Uterus (tissue), 4 donors: ENCODE data around the gene XXYLT1. TPM values are rescaled to one million over a fixed set of nuclear protein-coding genes. Genes with fewer than 3 reads are reported as not detected.

ENCODE experiments used
- DNase-seq, 2 donors: peaks; one replicate each; pipeline ENCODE4 v3.0.0-alpha.2; 2019 to 2020
- H3K27ac ChIP-seq, 2 donors: fragments of 200-600 bp; sonication (generic); 1 replicate in 1 of 2; 2 replicates in 1 of 2; pipeline ENCODE4 v1.5.1; 2016 to 2018
- H3K27me3 ChIP-seq, 2 donors: fragments of 200-600 bp; sonication (generic); one replicate each; pipeline ENCODE4 v1.5.1; 2018 to 2019; ENCODE audit warnings: control low read depth in 1 of 2
- H3K36me3 ChIP-seq, 2 donors: fragments of 200-600 bp; sonication (generic); one replicate each; pipeline ENCODE4 v1.5.1; 2019; ENCODE audit warnings: control low read depth in 1 of 2
- H3K4me1 ChIP-seq, 2 donors: fragments of 200-600 bp; sonication (generic); one replicate each; pipeline ENCODE4 v1.5.1; 2018 to 2019; ENCODE audit warnings: control low read depth in 1 of 2
- H3K4me3 ChIP-seq, 2 donors: fragments of 200-600 bp; sonication (generic); 1 replicate in 1 of 2; 2 replicates in 1 of 2; pipeline ENCODE4 v1.5.1; 2018 to 2019; ENCODE audit warnings: mild to moderate bottlenecking in 1 of 2
- H3K9me3 ChIP-seq, 2 donors: fragments of 200-600 bp; sonication (generic); one replicate each; pipeline ENCODE4 v1.5.1; 2019; ENCODE audit warnings: control low read depth in 1 of 2
- POLR2A ChIP-seq, 2 donors: fragments of 450-650 bp; IDR thresholded peaks; one replicate each; pipeline ENCODE4 v1.6.1; 2016; ENCODE audit warnings: antibody characterized with exemption in 2 of 2, mild to moderate bottlenecking in 1 of 2, moderate library complexity in 1 of 2
- intact Hi-C: fragments of 100-400 bp; cut with DNase I; formaldehyde crosslinking; loops from one replicate; pipeline ENCODE4 v1.15.1; 2023; ENCODE audit warnings: low total_unique reads
- total RNA-seq, 4 donors: library from RNA; depleted of rRNA in 3 of 4; stranded (reverse); fragments of >200 nt in 3 of 4; gene quantifications; one replicate each; pipeline versions ENCODE4 v1.1.0 to v1.2.4, GENCODE V29; 2014 to 2023
- TF ChIP-seq, protein P1 (sequence below), 4 experiments: fragments of 200-600 bp in 2 of 4; fragments of 450-650 bp in 2 of 4; sonication (generic) in 2 of 4; IDR thresholded peaks; one replicate each; pipeline ENCODE4 v1.5.1; 2016 to 2019; ENCODE audit warnings: antibody characterized with exemption in 4 of 4, mild to moderate bottlenecking in 2 of 4, moderate library complexity in 1 of 4
- donor health status: DM: yes; HTN: yes; CAD: no.

Gene XXYLT1
- total RNA-seq, 4 donors from 2014 or later, result 10.6 to 52.5 (median 23.8) TPM

DNA sequence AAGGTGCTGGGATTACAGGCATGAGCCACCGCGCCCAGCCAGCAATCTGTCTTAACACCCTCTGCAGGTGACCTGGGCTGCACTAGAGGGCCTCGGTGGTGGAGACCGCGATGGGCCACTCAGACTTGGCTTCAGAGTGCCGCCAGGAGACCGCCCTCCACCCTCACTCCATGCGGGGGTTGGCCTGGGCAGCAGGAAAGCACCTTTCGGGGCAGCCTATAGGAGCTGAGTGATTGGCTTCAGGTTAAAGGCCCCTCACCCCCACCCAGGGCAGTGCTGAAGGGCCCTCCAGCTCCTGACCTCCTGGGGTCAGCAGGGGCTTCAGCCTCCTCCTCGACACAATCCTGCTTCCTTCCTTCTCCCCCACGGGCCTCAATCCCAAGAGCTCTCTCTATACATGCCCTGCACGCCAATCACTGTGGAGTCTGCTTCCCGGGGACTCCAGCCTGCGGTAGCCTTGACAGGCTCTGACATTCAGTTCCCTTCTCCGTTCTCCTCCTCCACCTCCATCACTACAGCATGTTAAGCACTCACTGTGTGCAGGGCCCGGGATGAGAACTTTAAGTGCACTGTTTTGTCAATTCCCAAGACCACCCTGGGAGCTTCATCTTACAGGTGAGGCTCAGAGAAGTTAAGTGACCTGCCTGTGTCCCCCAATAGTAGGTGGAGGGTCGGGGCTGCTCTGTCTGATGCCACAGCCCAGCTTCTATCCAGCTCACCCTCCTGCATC is 225.3 kb downstream of the XXYLT1 start:
- peak in 1 of 2 donors; percentile 7 for DNase-seq
- H3K4me1 ChIP-seq, result no peaks in the 10 kb centered on the region
- no peak overlapping the region for H3K4me3 ChIP-seq
- no peaks in the 10 kb centered on the region for H3K9me3 ChIP-seq
- intact Hi-C loops, result no loop called here
- TF ChIP-seq POLR2A (IDR thresholded peaks at IDR 0.05), result no peak
- TF ChIP-seq, protein P1, sequence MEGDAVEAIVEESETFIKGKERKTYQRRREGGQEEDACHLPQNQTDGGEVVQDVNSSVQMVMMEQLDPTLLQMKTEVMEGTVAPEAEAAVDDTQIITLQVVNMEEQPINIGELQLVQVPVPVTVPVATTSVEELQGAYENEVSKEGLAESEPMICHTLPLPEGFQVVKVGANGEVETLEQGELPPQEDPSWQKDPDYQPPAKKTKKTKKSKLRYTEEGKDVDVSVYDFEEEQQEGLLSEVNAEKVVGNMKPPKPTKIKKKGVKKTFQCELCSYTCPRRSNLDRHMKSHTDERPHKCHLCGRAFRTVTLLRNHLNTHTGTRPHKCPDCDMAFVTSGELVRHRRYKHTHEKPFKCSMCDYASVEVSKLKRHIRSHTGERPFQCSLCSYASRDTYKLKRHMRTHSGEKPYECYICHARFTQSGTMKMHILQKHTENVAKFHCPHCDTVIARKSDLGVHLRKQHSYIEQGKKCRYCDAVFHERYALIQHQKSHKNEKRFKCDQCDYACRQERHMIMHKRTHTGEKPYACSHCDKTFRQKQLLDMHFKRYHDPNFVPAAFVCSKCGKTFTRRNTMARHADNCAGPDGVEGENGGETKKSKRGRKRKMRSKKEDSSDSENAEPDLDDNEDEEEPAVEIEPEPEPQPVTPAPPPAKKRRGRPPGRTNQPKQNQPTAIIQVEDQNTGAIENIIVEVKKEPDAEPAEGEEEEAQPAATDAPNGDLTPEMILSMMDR (IDR thresholded peaks at IDR 0.05), result no peak
- H3K27ac ChIP-seq, result no peak overlapping the region
- H3K36me3 ChIP-seq, result no peaks in the 10 kb centered on the region
- no peaks in the 10 kb centered on the region for H3K27me3 ChIP-seq

DNA sequence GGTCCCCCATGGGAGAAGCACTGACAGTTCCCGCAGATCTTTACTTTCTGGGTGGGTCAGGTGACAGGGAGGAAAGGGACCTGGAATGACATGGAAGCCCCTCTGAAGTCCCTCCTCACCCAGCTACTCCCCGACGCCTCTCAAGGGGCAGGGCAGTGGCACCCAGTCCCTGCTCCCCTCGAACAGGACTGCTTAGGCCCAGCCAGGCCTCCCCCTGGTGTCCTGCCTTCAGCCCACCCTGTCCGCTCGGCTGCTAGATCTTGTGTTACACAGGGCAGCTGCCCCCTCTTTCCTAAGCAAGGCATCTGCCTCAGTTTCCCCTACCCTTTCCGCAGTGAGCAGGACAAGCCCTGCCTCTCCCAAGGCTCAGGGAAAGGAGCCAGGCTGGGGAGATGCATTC is 226.5 kb downstream of the XXYLT1 start:
- Histone ChIP-seq H3K27ac (no peak overlapping the region), H3K4me1 (no peaks in the 10 kb centered on the region), H3K9me3 (no peaks in the 10 kb centered on the region), H3K4me3 (no peak overlapping the region), H3K27me3 (no peaks in the 10 kb centered on the region), H3K36me3 (no peaks in the 10 kb centered on the region)
- peak in 1 of 2 donors; percentile 9 for DNase-seq
- TF ChIP-seq, protein P1 (IDR thresholded peaks at IDR 0.05), result no peak
- no peak for TF ChIP-seq POLR2A (IDR thresholded peaks at IDR 0.05)
- intact Hi-C loops, result no loop called here

DNA sequence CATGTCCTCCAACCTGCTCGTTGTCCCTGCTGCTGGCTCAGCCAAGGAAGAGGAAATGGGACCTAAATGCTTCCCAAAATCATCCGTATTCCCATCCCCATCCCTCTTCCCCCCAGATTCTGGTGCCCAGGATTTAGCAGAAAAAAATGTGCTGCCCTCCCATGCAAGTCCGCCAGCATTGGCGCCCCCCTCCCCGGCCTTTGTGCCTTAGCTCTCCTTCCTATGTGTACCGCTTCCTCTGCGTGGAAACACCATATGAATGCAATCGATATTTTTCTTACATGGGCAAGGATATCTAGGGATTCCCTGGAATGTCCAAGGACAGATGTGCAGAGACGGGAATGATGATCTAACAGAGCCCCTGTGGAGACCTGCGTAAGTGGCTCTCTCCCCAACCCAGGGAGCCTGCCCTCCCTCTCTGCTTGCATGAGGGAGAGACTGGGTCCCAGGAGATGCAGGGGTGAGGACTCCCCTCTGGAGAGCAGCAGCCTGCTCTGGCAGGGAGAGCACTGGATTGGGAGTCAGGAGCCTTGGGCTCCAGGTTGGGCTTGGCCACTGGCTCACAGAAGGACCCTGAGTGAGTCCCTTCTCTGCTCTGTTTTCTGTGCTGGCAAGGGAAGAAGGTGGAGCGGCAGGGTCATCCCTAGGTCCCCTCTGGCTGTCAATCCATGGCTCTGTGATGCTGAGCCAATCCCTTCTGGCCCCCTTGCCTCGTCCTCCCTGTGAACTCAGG is 227.2 kb downstream of the XXYLT1 start:
- Histone ChIP-seq H3K27ac (no peak overlapping the region), H3K36me3 (no peaks in the 10 kb centered on the region), H3K9me3 (no peaks in the 10 kb centered on the region), H3K4me3 (no peak overlapping the region), H3K27me3 (no peaks in the 10 kb centered on the region), H3K4me1 (no peaks in the 10 kb centered on the region)
- DNase-seq, result peak in 1 of 2 donors; percentile 8
- intact Hi-C loops, result no loop called here
- TF ChIP-seq, protein P1 (IDR thresholded peaks at IDR 0.05), result no peak
- TF ChIP-seq POLR2A (IDR thresholded peaks at IDR 0.05), result no peak

DNA sequence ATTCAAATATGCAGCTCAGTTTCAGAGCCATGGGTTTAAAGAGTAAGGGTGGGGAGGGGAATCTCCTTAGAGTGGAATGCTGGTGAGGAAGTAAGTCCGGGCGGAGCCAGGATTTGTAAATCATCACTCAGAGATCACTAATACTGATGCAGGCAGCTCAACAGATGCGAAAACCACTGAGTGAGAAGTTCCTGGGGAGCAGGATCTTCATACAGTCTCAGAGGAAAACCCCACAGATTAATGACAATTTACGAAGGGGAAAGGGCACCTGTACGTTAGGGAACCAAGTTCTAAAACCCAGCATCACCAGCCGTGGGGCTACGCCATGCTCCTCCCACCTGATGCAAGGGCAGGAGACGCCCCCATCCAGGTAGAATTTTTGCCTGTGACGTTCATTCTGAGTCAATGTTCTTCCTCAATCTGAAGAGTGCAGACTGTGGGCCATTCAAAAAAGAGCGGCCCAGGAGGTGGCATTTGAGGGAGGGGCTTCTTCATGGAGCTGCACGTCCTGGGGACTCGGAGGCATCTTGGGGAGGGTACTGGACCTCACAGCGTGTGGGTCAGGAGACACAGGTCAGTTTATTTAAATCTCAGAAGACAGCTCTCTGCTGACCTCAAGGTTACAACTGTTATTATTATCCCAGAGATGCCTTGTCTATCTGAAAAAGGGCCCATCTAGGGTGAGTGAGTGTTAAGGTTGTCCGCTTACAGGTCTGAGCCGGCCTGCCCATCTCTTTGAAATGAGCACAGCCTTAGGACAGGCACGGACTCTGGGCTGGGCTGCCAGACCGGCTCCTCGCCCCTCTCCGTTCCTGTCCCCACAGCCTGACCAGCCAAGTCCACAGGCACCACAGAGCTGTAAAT is 228.0 kb downstream of the XXYLT1 start:
- no peaks in the 10 kb centered on the region for H3K36me3 ChIP-seq
- TF ChIP-seq, protein P1 (IDR thresholded peaks at IDR 0.05), result no peak
- no peak for TF ChIP-seq POLR2A (IDR thresholded peaks at IDR 0.05)
- intact Hi-C loops, result no loop called here
- no peaks in the 10 kb centered on the region for H3K4me1 ChIP-seq
- no peak overlapping the region for H3K27ac ChIP-seq
- no peaks in the 10 kb centered on the region for H3K27me3 ChIP-seq
- DNase-seq, result no peak
- no peaks in the 10 kb centered on the region for H3K9me3 ChIP-seq
- no peak overlapping the region for H3K4me3 ChIP-seq
